HepG2 (cell line): ENCODE measurements around the gene PRMT5. TPM values are rescaled to one million over a fixed set of nuclear protein-coding genes. Genes with fewer than 3 reads are reported as not detected.
A peak's percentile ranks its signal among the peaks of the same experiment; 100 is the strongest.

Experiments
- BHLHE40 ChIP-seq: IDR thresholded peaks from 2 replicates; pipeline ENCODE4 v1.6.1; 2011; ENCODE audit warnings: low read length, improper control_type of control experiment
- CENPBD1 ChIP-seq: sonication (generic); formaldehyde crosslinking; IDR thresholded peaks from 2 replicates; pipeline ENCODE4 v1.8.0; 2022; ENCODE audit warnings: missing genetic modification reagents, low read depth, mild to moderate bottlenecking, borderline replicate concordance
- DMTF1 ChIP-seq: sonication (generic); formaldehyde crosslinking; IDR thresholded peaks from 2 replicates; pipeline ENCODE4 v1.4.0; 2020; ENCODE audit warnings: mild to moderate bottlenecking, missing genetic modification reagents
- DPF2 ChIP-seq: sonication (generic); formaldehyde crosslinking; IDR thresholded peaks from 2 replicates; pipeline ENCODE4 v1.4.0; 2020; ENCODE audit warnings: mild to moderate bottlenecking, low read depth, missing genetic modification reagents, borderline replicate concordance
- HIVEP1 ChIP-seq: sonication (generic); formaldehyde crosslinking; IDR thresholded peaks from 2 replicates; pipeline ENCODE4 v1.4.0; 2020; ENCODE audit warnings: mild to moderate bottlenecking, missing genetic modification reagents
- MAZ ChIP-seq, 2 experiments: sonication (generic) in 1 of 2; formaldehyde crosslinking in 1 of 2; IDR thresholded peaks; 2 replicates each; pipeline versions ENCODE4 v1.5.0 to v1.6.1; 2012 to 2020; ENCODE audit warnings: low read depth in 2 of 2, mild to moderate bottlenecking in 2 of 2, borderline replicate concordance in 1 of 2, improper control_type of control experiment in 1 of 2, low read length in 1 of 2, missing genetic modification reagents in 1 of 2, moderate library complexity in 1 of 2
- MED1 ChIP-seq: sonication (generic); formaldehyde crosslinking; IDR thresholded peaks from 2 replicates; pipeline ENCODE4 v1.4.0; 2020; ENCODE audit warnings: missing genetic modification reagents
- RARG ChIP-seq: sonication (generic); formaldehyde crosslinking; IDR thresholded peaks from 2 replicates; pipeline ENCODE4 v1.4.0; 2020; ENCODE audit warnings: low read depth, mild to moderate bottlenecking, missing genetic modification reagents
- RFXANK ChIP-seq: IDR thresholded peaks from 2 replicates; pipeline ENCODE4 v1.6.1; 2016
- SMAD3 ChIP-seq: sonication (generic); formaldehyde crosslinking; IDR thresholded peaks from 2 replicates; pipeline ENCODE4 v1.4.0; 2020; ENCODE audit warnings: missing genetic modification reagents
- ZBTB42 ChIP-seq: sonication (generic); formaldehyde crosslinking; IDR thresholded peaks from 2 replicates; pipeline ENCODE4 v1.5.0; 2020; ENCODE audit warnings: mild to moderate bottlenecking, missing genetic modification reagents
- ZFP82 ChIP-seq: sonication (generic); formaldehyde crosslinking; IDR thresholded peaks from 2 replicates; pipeline ENCODE4 v1.5.1; 2020; ENCODE audit warnings: mild to moderate bottlenecking, missing genetic modification reagents, borderline replicate concordance
- ZKSCAN1 ChIP-seq: fragments of 150-350 bp; IDR thresholded peaks from 2 replicates; pipeline ENCODE4 v1.6.1; 2014; ENCODE audit warnings: low read length
- ZMYM2 ChIP-seq: sonication (generic); formaldehyde crosslinking; IDR thresholded peaks from 2 replicates; pipeline ENCODE4 v1.8.0; 2022; ENCODE audit warnings: mild to moderate bottlenecking, missing genetic modification reagents
- ZNF136 ChIP-seq: sonication (generic); formaldehyde crosslinking; IDR thresholded peaks from 2 replicates; pipeline ENCODE4 v1.8.1; 2022; ENCODE audit warnings: low read depth, mild to moderate bottlenecking, moderate library complexity, missing genetic modification reagents
- ZNF251 ChIP-seq: sonication (generic); formaldehyde crosslinking; IDR thresholded peaks from 2 replicates; pipeline ENCODE4 v1.9.0; 2021; ENCODE audit warnings: mild to moderate bottlenecking, missing genetic modification reagents
- ZNF260 ChIP-seq: sonication (generic); formaldehyde crosslinking; IDR thresholded peaks from 2 replicates; pipeline ENCODE4 v1.4.0; 2020; ENCODE audit warnings: missing genetic modification reagents, low read depth, mild to moderate bottlenecking, borderline replicate concordance
- ZNF280B ChIP-seq: sonication (generic); formaldehyde crosslinking; IDR thresholded peaks from 2 replicates; pipeline ENCODE4 v1.5.0; 2020; ENCODE audit warnings: missing genetic modification reagents, mild to moderate bottlenecking, borderline replicate concordance
- ZNF530 ChIP-seq: sonication (generic); formaldehyde crosslinking; IDR thresholded peaks from 2 replicates; pipeline ENCODE4 v1.5.0; 2020; ENCODE audit warnings: low read depth, mild to moderate bottlenecking, missing genetic modification reagents
- ZNF543 ChIP-seq: sonication (generic); formaldehyde crosslinking; IDR thresholded peaks from 2 replicates; pipeline ENCODE4 v1.4.0; 2020; ENCODE audit warnings: mild to moderate bottlenecking, missing genetic modification reagents
- ZNF691 ChIP-seq: sonication (generic); formaldehyde crosslinking; IDR thresholded peaks from 2 replicates; pipeline ENCODE4 v1.4.0; 2020; ENCODE audit warnings: missing genetic modification reagents, low read depth, mild to moderate bottlenecking, borderline replicate concordance
- polyA plus RNA-seq, 8 experiments: library from polyadenylated mRNA; depleted of rRNA in 3 of 8; stranded (reverse) in 7 of 8; unstranded in 1 of 8; fragments of >200 nt; fragmentation: Illumina TruSeq in 4 of 8; extraction: Trizol in 4 of 8; gene quantifications; 2 replicates each; pipeline versions ENCODE4 v1.2.1 to v1.2.3, GENCODE V29; 2011 to 2016; ENCODE audit warnings: low read depth in 4 of 8, missing spikeins in 1 of 8, mixed read lengths in 1 of 8; ENCODE audit not compliant: insufficient read depth in 1 of 8
- total RNA-seq, 5 experiments: library from RNA; depleted of rRNA; stranded (reverse); fragments of >200 nt; fragmentation: Illumina TruSeq; extraction: Trizol; gene quantifications; 2 replicates each; pipeline ENCODE4 v1.2.3, GENCODE V29; 2016; ENCODE audit warnings: low read depth in 1 of 5
- TF ChIP-seq, protein P1 (sequence below): sonication (generic); formaldehyde crosslinking; IDR thresholded peaks from 2 replicates; pipeline ENCODE4 v1.5.0; 2020; ENCODE audit warnings: mild to moderate bottlenecking, missing genetic modification reagents

The PRMT5 gene
- total and polyA plus RNA-seq, 2 of the 13 experiments (the other 11 are each of a cell fraction or from before 2014, with no cell fraction given) = 210 to 354 TPM

- TF ChIP-seq ZKSCAN1 (no peak; the same call in 1 of the 2 replicates), ZNF543 (peak; percentile 92; the same call in 1 of the 2 replicates), DPF2 (peak; percentile 100), ZBTB42 (peak; percentile 86; the same call in 1 of the 2 replicates), RFXANK (CRISPR knock-in tag) (peak; percentile 85), HIVEP1 (CRISPR knock-in tag) (no peak), ZMYM2 (CRISPR knock-in tag) (no peak), ZNF260 (CRISPR knock-in tag) (no peak), ZNF280B (CRISPR knock-in tag) (no peak), ZNF691 (CRISPR knock-in tag) (peak; percentile 98), ZNF136 (peak; percentile 67; the same call in 1 of the 2 replicates), MED1 (CRISPR knock-in tag) (no peak), MAZ (IDR thresholded peaks at IDR 0.05; ENCODE audit: borderline replicate concordance, low read depth, low read length) (peak; percentile 100), MAZ (CRISPR knock-in tag; IDR thresholded peaks at IDR 0.05; ENCODE audit: low read depth) (peak; percentile 98), BHLHE40 (peak; percentile 57), CENPBD1 (CRISPR knock-in tag) (no peak), ZNF251 (CRISPR knock-in tag) (no peak), RARG (CRISPR knock-in tag) (no peak), ZNF530 (CRISPR knock-in tag) (no peak), DMTF1 (CRISPR knock-in tag) (no peak), SMAD3 (CRISPR knock-in tag) (peak; percentile 95), ZFP82 (CRISPR knock-in tag) (no peak)
- TF ChIP-seq, protein P1, sequence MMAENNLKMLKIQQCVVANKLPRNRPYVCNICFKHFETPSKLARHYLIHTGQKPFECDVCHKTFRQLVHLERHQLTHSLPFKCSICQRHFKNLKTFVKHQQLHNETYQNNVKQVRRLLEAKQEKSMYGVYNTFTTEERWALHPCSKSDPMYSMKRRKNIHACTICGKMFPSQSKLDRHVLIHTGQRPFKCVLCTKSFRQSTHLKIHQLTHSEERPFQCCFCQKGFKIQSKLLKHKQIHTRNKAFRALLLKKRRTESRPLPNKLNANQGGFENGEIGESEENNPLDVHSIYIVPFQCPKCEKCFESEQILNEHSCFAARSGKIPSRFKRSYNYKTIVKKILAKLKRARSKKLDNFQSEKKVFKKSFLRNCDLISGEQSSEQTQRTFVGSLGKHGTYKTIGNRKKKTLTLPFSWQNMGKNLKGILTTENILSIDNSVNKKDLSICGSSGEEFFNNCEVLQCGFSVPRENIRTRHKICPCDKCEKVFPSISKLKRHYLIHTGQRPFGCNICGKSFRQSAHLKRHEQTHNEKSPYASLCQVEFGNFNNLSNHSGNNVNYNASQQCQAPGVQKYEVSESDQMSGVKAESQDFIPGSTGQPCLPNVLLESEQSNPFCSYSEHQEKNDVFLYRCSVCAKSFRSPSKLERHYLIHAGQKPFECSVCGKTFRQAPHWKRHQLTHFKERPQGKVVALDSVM (CRISPR knock-in tag) = no peak
These were observed 48.7 kb upstream of the PRMT5 start (continued) for GRCh38 chr14:22977684-22978486.
